Neural crest cell (in vitro differentiated cells): ENCODE results near the gene ARHGEF10L. TPM values are rescaled to one million over a fixed set of nuclear protein-coding genes. Genes with fewer than 3 reads are reported as not detected.
A peak's percentile ranks its signal among the peaks of the same experiment; 100 is the strongest.

Experiments
- DNase-seq: peaks from one replicate; pipeline ENCODE4 v3.0.0; 2021; ENCODE audit warnings: low read depth, mixed read lengths, low spot score
- H3K27ac Mint-ChIP-seq: one replicate; pipeline ENCODE4 v1.8.0; 2021; ENCODE audit warnings: mild to moderate bottlenecking, mixed read lengths; ENCODE audit not compliant: unreplicated experiment
- H3K27me3 Mint-ChIP-seq: 2 replicates; pipeline ENCODE4 v1.8.0; 2021; ENCODE audit warnings: low read depth, mild to moderate bottlenecking, mixed read lengths
- H3K36me3 Mint-ChIP-seq: 2 replicates; pipeline ENCODE4 v1.8.0; 2021; ENCODE audit warnings: low read depth, mild to moderate bottlenecking, mixed read lengths
- H3K4me1 Mint-ChIP-seq: 2 replicates; pipeline ENCODE4 v1.8.0; 2021; ENCODE audit warnings: mixed read lengths
- H3K4me3 Mint-ChIP-seq: one replicate; pipeline ENCODE4 v1.8.0; 2021; ENCODE audit warnings: mild to moderate bottlenecking, mixed read lengths
- H3K9me3 Mint-ChIP-seq: 2 replicates; pipeline ENCODE4 v1.8.0; 2021; ENCODE audit warnings: mixed read lengths
- total RNA-seq: library from RNA; stranded (reverse); gene quantifications from 2 replicates; pipeline ENCODE4 v1.2.1, GENCODE V29; 2021
- TF ChIP-seq, protein P1 (sequence below): fragments of 200-600 bp; sonication (generic); conservative IDR thresholded peaks from 2 replicates; pipeline ENCODE4 v1.5.0; 2021; ENCODE audit warnings: antibody characterized with exemption, mild to moderate bottlenecking

Gene ARHGEF10L
- total RNA-seq, 1 donor from 2014 or later, result 22.2 TPM

DNA sequence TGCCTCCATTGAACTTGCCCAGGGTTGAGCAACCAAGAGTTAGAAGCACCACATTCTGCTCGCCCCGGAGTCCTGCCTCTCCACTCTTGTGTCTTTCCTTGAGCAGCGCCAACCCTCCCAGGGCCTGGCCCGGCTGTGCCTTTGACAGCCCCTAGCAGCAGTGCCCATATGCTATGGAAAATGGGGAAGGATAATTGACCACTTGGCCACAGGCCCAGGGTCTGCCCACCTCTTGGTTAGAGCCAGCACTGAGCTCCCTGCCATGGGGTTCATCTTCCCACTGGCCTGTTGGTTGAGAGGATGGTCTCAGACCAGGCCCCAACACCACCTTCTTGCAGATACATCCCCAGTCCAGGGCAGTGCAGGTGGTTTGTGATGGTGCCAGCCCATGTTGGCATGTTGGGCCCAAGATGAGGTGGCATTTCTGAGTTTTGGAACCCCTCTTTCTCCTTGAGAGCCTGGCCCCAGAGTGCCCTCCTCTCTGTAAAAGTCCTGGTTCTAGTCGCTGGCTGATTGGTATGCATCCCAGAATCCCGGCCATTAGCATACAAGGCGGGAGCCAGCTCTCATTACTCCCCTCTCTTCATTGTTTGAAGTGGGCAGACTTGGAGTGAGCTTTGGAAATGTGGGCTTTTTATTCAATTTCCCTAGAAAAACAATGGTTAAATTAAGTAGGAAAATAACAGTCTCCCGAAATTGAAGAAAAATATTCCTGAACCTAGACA, 7.6 kb downstream of the ARHGEF10L start:
- Mint-ChIP-seq H3K27me3 (no peaks in the 10 kb centered on the region), H3K4me3 (no peak overlapping the region), H3K36me3 (no peaks in the 10 kb centered on the region), H3K27ac (no peak overlapping the region), H3K9me3 (no peaks in the 10 kb centered on the region), H3K4me1 (peaks cover 61% of the 10 kb centered on the region)
- TF ChIP-seq, protein P1, sequence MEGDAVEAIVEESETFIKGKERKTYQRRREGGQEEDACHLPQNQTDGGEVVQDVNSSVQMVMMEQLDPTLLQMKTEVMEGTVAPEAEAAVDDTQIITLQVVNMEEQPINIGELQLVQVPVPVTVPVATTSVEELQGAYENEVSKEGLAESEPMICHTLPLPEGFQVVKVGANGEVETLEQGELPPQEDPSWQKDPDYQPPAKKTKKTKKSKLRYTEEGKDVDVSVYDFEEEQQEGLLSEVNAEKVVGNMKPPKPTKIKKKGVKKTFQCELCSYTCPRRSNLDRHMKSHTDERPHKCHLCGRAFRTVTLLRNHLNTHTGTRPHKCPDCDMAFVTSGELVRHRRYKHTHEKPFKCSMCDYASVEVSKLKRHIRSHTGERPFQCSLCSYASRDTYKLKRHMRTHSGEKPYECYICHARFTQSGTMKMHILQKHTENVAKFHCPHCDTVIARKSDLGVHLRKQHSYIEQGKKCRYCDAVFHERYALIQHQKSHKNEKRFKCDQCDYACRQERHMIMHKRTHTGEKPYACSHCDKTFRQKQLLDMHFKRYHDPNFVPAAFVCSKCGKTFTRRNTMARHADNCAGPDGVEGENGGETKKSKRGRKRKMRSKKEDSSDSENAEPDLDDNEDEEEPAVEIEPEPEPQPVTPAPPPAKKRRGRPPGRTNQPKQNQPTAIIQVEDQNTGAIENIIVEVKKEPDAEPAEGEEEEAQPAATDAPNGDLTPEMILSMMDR, result no peak
- DNase-seq, result no peak

DNA sequence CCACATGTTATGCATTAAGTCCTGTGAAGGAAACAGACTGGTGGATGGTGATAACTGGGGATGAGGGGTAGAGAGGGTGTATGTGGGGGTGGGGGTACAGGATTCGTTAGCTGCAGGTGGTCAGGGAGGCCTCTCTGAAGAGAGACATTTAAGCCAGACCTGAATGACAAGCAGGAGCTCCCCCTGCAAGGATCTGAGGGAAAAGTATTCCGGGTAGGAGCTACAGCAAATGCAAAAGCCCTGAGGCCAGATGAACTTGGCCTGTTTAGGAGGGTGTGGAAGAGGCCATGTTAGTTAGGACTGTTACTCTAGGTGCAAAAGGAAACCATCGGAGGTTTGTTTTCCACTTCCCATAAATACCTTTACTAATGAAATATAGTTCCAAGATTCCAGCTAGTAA, 9.9 kb downstream of the ARHGEF10L start:
- H3K36me3 Mint-ChIP-seq, result no peaks in the 10 kb centered on the region
- no peak for DNase-seq
- no peak overlapping the region for H3K4me3 Mint-ChIP-seq
- TF ChIP-seq, protein P1, result no peak
- H3K27me3 Mint-ChIP-seq, result no peaks in the 10 kb centered on the region
- H3K27ac Mint-ChIP-seq, result no peak overlapping the region
- H3K9me3 Mint-ChIP-seq, result no peaks in the 10 kb centered on the region
- H3K4me1 Mint-ChIP-seq, result peaks cover 61% of the 10 kb centered on the region

DNA sequence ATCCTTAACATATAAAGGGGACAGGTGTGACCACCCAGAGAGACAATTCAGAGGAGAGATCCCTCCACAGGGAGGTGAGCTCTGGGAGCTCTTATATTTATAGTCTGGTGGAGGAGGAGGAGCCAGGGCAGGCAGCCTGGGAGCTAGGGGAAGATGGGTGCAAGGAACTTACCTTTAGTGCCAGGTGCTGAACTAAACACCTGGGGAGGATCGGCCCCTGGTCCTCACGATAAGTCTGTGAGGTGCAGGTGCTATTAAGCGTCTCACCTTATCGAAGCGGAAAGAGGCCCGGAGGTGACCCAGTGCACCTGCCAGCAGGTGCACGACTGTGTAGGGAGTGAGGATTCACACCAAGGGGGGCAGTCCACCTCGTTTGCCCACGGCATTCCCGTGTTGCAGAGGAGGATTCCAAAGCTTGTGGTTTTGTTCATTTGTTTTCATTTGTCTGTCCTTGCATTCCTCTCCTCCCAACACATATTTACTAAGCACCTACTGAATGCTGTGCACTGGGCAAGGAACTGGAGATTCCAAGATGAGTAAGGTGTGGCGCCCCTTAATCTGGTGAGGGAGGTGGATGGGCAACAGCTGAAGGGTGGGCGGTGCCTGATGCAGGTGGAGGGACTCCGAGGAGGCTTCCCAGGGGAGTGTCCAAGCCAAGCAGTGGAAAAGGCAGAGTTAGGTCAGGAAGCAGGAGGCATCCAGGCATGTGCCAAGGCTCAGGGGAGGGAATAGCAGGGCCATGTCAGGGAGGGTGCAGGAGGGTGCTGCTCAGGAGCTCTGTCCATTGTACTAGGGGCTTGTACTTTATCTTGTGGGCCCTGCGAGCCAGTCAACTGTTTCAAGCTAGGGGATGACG, 11.5 kb downstream of the ARHGEF10L start:
- peak overlapping the region; percentile 90 for H3K27ac Mint-ChIP-seq
- TF ChIP-seq, protein P1, result no peak

DNA sequence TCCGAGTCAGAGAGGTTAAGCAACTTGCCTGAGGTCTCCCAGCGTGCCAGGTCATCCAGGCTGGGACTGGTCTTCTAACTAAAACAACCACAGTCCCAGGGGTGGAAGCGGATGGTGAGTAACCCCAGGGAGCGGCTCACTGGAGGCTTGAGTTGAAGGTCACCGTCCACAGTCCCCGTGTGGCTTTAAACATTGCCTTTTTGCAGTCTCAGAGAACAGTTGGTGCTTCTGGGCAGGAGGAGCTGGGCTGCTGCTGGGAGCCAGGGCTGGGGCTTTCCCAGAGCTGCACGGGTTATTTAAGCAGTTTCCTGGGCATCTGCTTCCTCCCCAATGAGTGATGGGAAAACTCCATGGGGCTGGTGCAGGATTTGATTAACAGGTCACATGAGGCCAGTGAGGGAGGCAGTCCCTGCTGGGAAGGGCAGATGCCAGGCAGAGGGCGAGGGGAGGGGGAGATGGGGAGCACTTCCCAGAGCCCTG, 12.3 kb downstream of the ARHGEF10L start:
- TF ChIP-seq, protein P1, result no peak
- DNase-seq, result no peak
- H3K4me3 Mint-ChIP-seq, result no peak overlapping the region
- H3K27ac Mint-ChIP-seq, result no peak overlapping the region
- no peaks in the 10 kb centered on the region for H3K9me3 Mint-ChIP-seq
- no peaks in the 10 kb centered on the region for H3K36me3 Mint-ChIP-seq
- no peaks in the 10 kb centered on the region for H3K27me3 Mint-ChIP-seq
- peaks cover 45% of the 10 kb centered on the region for H3K4me1 Mint-ChIP-seq

More for the DNA sequence above, 11.5 kb downstream of the ARHGEF10L start:
- no peak for DNase-seq
- no peak overlapping the region for H3K4me3 Mint-ChIP-seq
- no peaks in the 10 kb centered on the region for H3K9me3 Mint-ChIP-seq
- peaks cover 50% of the 10 kb centered on the region for H3K4me1 Mint-ChIP-seq
- H3K27me3 Mint-ChIP-seq, result no peaks in the 10 kb centered on the region
- no peaks in the 10 kb centered on the region for H3K36me3 Mint-ChIP-seq

DNA sequence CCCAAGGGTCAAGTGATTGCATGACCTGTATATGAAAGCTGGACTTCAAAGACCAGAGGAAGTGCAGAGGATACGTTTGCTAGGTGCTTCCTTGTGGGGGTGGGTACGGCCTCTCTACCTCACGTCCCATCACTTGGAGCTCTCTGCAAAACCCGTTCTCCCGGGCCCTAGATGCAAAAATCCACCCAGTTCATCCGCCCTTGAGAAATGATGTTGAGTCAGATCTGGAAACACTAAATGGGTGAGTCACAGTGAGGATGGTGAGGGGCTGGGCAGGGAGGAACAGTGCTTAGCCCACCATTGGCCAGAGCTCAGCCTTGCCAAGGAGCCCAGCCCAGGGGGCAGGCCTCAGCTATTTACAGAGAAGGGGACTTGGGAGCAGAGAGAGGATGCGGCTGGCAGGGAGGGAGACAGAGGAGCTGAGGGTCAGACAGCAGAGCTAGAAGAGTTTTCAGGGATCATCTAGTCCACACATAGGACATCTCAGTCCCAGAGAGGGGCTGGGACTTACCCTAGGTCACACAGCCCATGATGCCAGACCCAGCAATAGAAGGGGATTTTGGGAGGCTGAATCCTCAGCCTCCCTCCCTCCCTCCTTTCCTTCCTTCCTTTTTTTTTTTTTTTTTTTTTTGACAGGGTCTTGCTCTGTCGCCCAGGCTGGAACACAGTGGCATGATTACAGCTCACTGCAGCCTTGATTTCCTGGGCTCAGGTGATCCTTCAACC, 14.6 kb downstream of the ARHGEF10L start:
- TF ChIP-seq, protein P1, result no peak
- no peak overlapping the region for H3K27ac Mint-ChIP-seq
- H3K36me3 Mint-ChIP-seq, result no peaks in the 10 kb centered on the region
- no peaks in the 10 kb centered on the region for H3K27me3 Mint-ChIP-seq
- peaks cover 39% of the 10 kb centered on the region for H3K4me1 Mint-ChIP-seq
- H3K4me3 Mint-ChIP-seq, result no peak overlapping the region
- no peak for DNase-seq
- H3K9me3 Mint-ChIP-seq, result no peaks in the 10 kb centered on the region
